SJCRH30 (cell line): Measurements from ENCODE around the gene DNAJB7. TPM values are rescaled to one million over a fixed set of nuclear protein-coding genes. Genes with fewer than 3 reads are reported as not detected.
"Not testable (repeated sequence)": the region's sequence is repeated elsewhere in the genome, so short reads cannot be mapped to it uniquely, and the experiment has no call there.

Experiments used
- DNase-seq, 2 experiments: peaks; one replicate each; pipeline ENCODE4 v3.0.0-alpha.2; 2015 to 2020
- H3K27ac ChIP-seq: fragments of 250-450 bp; sonication (Bioruptor Pico); 2 replicates; pipeline ENCODE4 v1.5.1; 2020; ENCODE audit warnings: mild to moderate bottlenecking, moderate library complexity
- H3K27me3 ChIP-seq: fragments of 250-450 bp; sonication (Bioruptor Pico); 2 replicates; pipeline ENCODE4 v1.5.1; 2020; ENCODE audit warnings: mild to moderate bottlenecking, moderate library complexity
- H3K36me3 ChIP-seq: fragments of 250-450 bp; sonication (Bioruptor Pico); 2 replicates; pipeline ENCODE4 v1.5.1; 2020; ENCODE audit warnings: mild to moderate bottlenecking, moderate library complexity
- H3K4me1 ChIP-seq: fragments of 250-450 bp; sonication (Bioruptor Pico); 2 replicates; pipeline ENCODE4 v1.5.1; 2020; ENCODE audit warnings: mild to moderate bottlenecking, moderate library complexity
- H3K4me3 ChIP-seq: fragments of 250-450 bp; sonication (Bioruptor Pico); 2 replicates; pipeline ENCODE4 v1.5.1; 2020; ENCODE audit warnings: mild to moderate bottlenecking, moderate library complexity
- H3K9me3 ChIP-seq: fragments of 250-450 bp; sonication (Bioruptor Pico); replicated peaks from 2 replicates; pipeline ENCODE4 v1.5.1; 2020; ENCODE audit warnings: mild to moderate bottlenecking, moderate library complexity
- total RNA-seq: library from RNA; depleted of rRNA; stranded (reverse); fragments of >200 nt; shearing (Covaris generic); gene quantifications from 2 replicates; pipeline ENCODE4 v1.2.3, GENCODE V29; 2014

Gene DNAJB7
- total RNA-seq, 1 experiment from 2014 or later: not detected

DNA sequence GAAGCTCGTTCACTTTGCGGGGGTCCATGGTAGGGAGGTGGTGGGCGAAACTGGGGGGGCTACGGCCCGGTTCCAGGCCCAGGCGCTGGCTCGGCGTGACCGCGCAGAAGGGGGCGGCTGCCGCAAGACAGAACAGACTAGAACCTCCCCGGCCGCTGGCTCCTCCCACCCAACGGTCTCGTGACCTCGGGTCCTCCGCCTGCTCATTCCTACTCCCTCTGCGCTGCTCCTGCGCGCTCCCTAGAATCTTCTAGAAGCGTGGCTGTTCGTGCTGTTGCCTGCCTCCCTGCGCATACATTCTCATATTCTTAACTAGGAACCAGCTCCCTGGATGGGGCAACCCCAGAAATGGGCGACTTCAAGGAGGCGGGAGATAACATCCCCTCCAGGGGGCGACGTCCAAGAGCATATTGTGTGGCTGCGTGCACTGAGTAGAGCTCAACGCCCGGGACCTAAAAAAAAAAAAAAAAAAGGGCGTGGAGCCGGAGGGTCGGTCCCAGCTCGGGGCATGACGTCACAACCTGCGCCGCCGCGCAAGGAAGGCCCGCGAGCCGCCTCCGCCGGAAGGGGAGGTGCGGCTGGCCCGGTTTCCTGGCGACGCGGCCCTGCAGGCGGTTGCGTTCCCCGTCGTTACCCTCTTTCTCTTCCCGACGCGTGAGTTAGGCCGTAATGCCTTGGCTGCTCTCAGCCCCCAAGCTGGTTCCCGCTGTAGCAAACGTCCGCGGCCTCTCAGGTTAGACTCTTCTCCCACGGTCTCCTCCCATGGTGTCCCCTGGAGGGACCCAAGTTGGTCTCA lies 5.2 kb downstream of the DNAJB7 start, which contains the start of the genes ST13 and XPNPEP3:
TSS of gene ST13 (minus strand) at position 127 of the 796 bp plus-strand sequence. CDS start at position 28, 99 bp downstream.
TSS of gene XPNPEP3 (plus strand) at position 636 of the 796 bp plus-strand sequence. CDS start at position 670, 34 bp downstream.
- DNase-seq: peak; percentile 97
- Histone ChIP-seq H3K36me3 (peaks cover 5% of the 10 kb centered on the region), H3K4me3 (peak within 1 kb of the TSS; percentile 81), H3K4me1 (peaks cover 6% of the 10 kb centered on the region; the same call in 1 of the 2 replicates), H3K9me3 (no peaks in the 10 kb centered on the region), H3K27me3 (no peaks in the 10 kb centered on the region), H3K27ac (peak within 1 kb of the TSS; percentile 99)

DNA sequence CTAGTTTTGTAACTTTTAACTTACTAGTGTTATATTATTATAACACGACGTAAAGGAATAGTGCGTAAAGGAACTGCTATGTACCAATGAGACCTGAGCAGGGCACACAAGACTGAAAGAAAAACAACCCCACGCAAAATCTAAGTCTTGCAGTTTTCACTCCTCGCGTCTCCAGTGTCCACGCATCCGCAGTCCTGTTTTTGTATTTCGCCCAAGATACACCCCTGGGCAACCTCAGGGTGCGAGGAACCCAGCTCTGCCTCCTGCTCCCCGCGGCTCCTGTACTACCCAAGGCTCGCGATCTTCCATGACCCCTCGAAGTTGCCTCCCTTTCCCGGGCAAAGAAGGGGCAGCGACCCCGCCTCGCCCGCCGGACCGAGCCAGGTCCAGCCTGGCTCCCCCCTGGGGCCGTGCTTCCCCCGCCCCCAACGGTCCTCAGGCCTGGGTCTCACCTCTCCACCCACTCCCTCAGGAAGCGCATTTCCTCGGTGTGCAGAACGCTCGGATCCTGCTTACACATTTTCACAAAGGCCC lies 5.9 kb downstream of the DNAJB7 start:
- peak overlapping the region; percentile 99 for H3K27ac ChIP-seq
- peaks cover 6% of the 10 kb centered on the region; the same call in 1 of the 2 replicates for H3K4me1 ChIP-seq
- peak; percentile 35 to 49 for DNase-seq
- no peaks in the 10 kb centered on the region for H3K9me3 ChIP-seq
- H3K36me3 ChIP-seq: peaks cover 5% of the 10 kb centered on the region; the same call in 1 of the 2 replicates
- peak overlapping the region; percentile 81 for H3K4me3 ChIP-seq
- no peaks in the 10 kb centered on the region for H3K27me3 ChIP-seq

DNA sequence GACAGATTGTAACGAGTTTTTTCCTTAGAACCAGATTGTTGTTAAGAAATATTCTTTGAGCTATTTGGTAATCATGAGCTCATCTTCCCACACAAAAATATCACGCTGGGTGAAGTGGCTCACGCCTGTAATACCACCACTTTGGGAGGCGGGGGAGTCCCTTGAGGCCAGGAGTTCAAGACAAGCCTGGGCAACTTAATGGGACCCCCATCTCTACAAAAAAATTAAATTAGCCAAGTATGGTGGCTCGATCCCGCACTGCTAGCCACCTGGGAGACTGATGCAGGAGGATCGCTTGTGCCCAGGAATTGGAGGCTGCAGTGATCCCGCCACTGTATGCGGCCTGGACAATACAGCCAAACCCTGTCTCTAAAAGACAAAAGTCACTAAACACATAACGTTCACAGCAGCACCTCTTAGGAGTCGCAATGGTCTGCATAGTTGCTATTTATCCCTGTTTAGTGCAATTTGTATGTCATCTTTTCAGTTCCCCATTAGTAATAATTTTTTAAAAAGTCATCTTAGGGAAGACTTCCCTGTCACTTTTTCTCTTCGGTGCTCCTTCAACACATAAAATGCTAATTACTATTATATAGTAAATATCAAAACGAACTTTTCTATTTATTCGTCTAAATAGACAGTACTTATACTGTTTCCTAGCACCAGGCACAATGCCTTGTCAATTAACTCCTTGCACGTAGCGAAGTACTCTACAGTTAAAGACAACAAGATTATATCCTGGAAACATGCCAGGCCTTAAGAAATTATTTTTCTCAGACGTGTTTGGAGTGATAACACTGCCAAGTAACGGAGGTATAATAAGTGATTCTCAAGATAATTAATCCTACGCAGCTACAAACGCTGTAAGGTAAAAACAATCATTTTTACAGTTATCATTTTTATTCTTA lies 6.6 kb downstream of the DNAJB7 start:
- Histone ChIP-seq H3K27me3 (no peaks in the 10 kb centered on the region), H3K4me1 (peaks cover 6% of the 10 kb centered on the region; the same call in 1 of the 2 replicates), H3K9me3 (no peaks in the 10 kb centered on the region), H3K36me3 (peaks cover 5% of the 10 kb centered on the region), H3K27ac (peak overlapping the region; percentile 99; the same call in 1 of the 2 replicates), H3K4me3 (peak overlapping the region; percentile 81)
- DNase-seq: peak in 1 of 2 experiments; percentile 5

DNA sequence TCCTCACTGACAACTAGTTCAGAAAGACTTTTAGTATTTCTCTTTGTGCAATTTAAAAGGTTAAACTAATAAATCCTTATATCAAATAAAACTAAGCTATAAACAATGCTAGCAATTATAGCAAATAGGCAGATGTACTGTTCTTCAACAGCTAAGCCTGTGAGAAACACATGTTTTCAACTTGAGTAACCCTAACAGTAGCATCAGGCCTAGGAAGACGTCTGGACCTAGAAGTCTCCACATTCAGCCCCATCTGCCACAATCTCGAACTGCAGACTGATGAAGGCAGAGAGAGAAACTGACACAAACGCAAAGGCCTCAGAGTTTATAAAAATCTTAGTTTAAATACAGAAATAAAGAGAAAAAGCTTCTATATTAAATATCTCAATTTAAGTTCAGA lies 8.0 kb downstream of the DNAJB7 start:
- no peak overlapping the region for H3K27ac ChIP-seq
- H3K4me1 ChIP-seq: peaks cover 6% of the 10 kb centered on the region; the same call in 1 of the 2 replicates
- no peaks in the 10 kb centered on the region for H3K9me3 ChIP-seq
- H3K27me3 ChIP-seq: no peaks in the 10 kb centered on the region
- peak in 1 of 2 experiments; percentile 4 for DNase-seq
- no peak overlapping the region for H3K4me3 ChIP-seq
- H3K36me3 ChIP-seq: peaks cover 16% of the 10 kb centered on the region

DNA sequence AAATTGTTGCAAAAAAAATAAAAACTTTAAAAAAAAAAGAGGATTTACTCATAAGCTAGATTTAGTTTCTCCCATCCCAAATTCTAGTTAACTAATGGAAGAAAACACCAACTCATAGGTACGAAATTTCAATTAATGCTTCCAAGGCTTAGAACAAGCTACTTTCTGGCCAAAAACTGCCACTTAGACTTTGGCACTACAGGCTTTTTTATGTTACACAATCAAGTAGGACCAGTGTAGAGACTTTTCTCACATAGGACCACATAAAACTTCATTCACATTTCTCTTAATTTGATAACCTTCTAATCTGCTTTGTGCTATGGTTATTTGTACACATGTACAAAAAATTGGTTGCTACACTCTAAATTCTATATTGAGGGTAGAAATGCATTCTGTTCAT lies 8.6 kb downstream of the DNAJB7 start:
- DNase-seq: no peak
- Histone ChIP-seq H3K36me3 (peaks cover 23% of the 10 kb centered on the region), H3K27ac (no peak overlapping the region), H3K27me3 (no peaks in the 10 kb centered on the region), H3K4me1 (peaks cover 6% of the 10 kb centered on the region; the same call in 1 of the 2 replicates), H3K4me3 (no peak overlapping the region), H3K9me3 (no peaks in the 10 kb centered on the region)

DNA sequence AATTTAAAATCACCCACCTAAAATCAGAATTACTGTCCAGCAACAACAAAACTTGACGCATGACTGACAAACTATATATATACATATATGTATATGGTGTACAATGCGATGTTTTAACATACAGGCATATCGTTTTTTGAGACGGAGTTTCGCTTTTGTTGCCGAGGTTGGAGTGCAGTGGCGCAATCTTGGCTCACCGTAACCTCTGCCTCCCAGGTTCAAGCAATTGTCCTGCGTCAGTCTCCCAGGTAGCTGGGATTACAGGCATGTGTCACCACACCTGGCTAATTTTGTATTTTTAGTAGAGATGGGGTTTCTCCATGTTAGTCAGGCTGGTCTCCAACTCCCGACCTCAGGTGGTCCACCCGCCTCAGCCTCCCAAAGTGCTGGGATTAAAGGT lies 16.1 kb downstream of the DNAJB7 start:
- H3K27ac ChIP-seq, H3K4me1 ChIP-seq, H3K27me3 ChIP-seq, H3K4me3 ChIP-seq, H3K9me3 ChIP-seq, DNase-seq: not testable (repeated sequence)
- peaks cover 75% of the 10 kb centered on the region for H3K36me3 ChIP-seq

DNA sequence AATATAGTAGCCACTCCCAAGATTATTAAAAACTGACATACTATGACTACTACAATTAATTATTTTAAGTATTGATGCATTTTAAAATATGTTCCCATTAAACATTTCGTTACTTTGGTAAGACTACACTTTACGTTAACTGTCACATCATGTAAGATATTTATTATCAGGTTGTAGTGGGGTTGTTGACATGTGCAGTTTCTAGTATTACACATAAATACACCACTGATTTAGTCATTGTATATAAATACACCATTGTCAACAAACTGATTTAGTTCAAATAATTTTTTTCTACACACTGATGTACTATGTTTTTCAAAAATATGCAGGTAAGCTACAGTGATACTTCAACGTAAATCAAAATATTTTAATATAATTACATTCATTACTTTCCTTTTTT lies 17.0 kb downstream of the DNAJB7 start:
- Histone ChIP-seq H3K4me3 (no peak overlapping the region), H3K4me1 (0 out of 2 replicates have a peak, but pooled peaks cover 3% of the 10 kb centered on the region), H3K36me3 (peaks cover 81% of the 10 kb centered on the region), H3K27me3 (no peaks in the 10 kb centered on the region), H3K9me3 (no peaks in the 10 kb centered on the region), H3K27ac (no peak overlapping the region)
- DNase-seq: no peak

DNA sequence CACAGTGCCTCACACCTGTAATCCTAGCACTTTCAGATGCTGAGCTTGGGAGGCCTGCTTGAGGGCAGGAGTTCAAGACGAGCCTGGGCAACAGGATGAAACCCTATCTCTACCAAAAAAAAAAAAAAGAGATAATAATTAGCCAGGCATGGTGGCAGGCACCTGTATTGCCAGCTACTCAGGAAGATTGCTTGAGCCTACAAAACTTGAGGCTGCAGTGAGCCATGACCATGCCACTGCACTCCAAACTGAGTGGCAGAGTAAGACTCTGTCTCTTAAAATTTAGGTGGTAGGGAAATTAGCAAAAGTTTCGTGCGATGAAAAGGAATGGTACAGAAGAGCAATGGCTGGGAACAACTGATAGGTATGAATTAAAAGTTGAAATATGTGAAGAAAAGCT lies 23.4 kb downstream of the DNAJB7 start:
- no peak overlapping the region for H3K4me3 ChIP-seq
- no peaks in the 10 kb centered on the region for H3K27me3 ChIP-seq
- H3K9me3 ChIP-seq: no peaks in the 10 kb centered on the region
- peaks cover 65% of the 10 kb centered on the region for H3K36me3 ChIP-seq
- no peaks in the 10 kb centered on the region for H3K4me1 ChIP-seq
- no peak overlapping the region for H3K27ac ChIP-seq
- no peak for DNase-seq

DNA sequence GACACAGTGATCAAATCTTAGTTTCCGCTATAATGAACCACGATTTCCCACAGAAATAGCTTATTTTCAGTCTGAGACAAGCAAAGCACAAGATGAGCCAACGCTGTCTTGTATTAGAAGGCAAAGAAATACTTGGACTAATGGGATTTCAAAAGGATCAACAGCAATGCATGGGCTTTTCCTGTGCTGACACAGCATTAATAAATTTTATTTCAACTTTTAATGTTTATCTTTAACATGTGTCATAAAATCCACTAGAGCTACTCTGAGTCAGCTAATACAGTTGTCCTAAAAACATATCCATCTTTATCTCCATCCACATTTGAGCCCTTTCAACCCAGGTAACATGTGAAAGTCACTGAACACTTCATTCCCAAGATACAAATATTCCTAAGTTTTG lies 27.3 kb downstream of the DNAJB7 start:
- Histone ChIP-seq H3K4me3 (no peak overlapping the region), H3K4me1 (no peaks in the 10 kb centered on the region), H3K27me3 (no peaks in the 10 kb centered on the region), H3K36me3 (peaks cover 58% of the 10 kb centered on the region), H3K27ac (no peak overlapping the region), H3K9me3 (no peaks in the 10 kb centered on the region)
- DNase-seq: no peak

DNA sequence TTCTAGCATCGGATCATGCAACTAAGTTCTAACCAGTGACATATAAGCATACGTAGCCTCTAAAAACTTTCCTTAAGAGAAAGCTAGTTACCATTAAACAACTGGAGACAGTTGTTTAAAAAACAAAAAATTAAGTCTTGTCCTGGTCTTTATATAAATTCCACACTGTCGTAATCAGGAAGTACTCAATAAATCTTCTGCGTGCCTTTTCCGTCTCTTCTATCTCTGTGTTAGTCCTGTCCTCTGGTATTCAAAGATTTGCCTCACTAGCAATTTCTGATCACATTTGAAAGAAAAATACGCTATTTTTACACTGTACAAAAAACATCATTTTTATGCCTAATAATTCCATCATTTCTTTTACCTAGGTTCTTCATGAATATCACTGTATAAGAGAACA lies 32.8 kb downstream of the DNAJB7 start:
- DNase-seq: no peak
- Histone ChIP-seq H3K4me1 (no peaks in the 10 kb centered on the region), H3K36me3 (peaks cover 63% of the 10 kb centered on the region)

DNA sequence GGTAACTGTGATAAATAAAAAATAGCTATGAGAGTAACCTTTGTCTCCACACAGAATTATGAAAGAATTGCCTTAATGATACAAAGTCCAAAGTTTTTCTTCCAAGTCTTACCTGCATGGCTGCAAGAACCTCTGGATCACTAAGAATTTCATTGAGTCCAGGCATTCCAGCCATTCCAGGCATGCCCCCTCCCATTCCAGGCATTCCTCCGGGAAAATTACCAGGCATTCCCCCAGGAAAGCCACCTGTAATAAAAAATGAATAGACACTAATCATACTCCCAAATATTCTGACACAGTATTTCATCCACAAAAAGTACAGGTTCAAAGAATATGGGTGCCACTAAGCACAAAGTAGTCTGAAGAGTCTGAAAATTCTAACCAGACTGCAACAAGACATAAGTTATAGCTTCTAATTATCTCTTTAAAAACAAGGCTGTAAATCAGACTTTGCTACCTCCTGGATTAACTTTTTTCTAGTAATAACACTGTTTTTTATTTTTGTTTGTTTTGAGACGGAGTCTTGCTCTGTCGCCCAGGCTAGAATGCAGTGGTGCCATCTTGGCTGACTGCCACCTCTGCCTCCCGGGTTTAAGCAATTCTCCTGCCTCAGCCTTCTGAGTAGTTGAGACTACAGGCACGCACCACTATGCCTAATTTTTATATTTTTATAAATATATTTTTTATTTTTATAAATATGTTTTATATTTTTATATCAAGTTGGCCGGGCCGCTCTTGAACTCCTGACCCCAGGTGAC lies 34.8 kb downstream of the DNAJB7 start:
- Histone ChIP-seq H3K27ac (no peak overlapping the region), H3K27me3 (no peaks in the 10 kb centered on the region), H3K4me1 (no peaks in the 10 kb centered on the region), H3K4me3 (no peak overlapping the region), H3K36me3 (peaks cover 67% of the 10 kb centered on the region), H3K9me3 (no peaks in the 10 kb centered on the region)
- no peak for DNase-seq

More for the DNA sequence above, 32.8 kb downstream of the DNAJB7 start:
- Histone ChIP-seq H3K27me3 (no peaks in the 10 kb centered on the region), H3K27ac (no peak overlapping the region), H3K4me3 (no peak overlapping the region), H3K9me3 (no peaks in the 10 kb centered on the region)

DNA sequence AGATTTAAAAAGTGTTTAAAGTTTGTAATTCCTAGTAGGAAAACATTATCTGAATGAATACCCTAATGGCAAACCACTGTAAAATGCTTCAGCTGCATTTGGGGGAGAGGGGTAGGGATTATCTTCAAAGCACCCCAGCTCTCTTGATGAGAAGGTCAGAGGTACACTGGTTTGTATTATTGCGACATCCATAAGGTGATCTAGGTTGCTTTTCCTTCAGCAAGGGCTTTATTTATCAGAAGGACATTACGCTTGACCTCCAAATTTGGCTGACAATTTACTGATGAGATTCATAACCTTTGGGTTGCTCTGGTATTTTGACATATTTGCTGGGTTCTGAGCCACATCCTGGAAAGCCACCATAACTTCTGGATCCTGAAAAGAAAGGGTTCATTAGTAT lies 35.6 kb downstream of the DNAJB7 start:
- H3K4me1 ChIP-seq, H3K27ac ChIP-seq, DNase-seq, H3K4me3 ChIP-seq, H3K27me3 ChIP-seq, H3K9me3 ChIP-seq: not testable (repeated sequence)
- peaks cover 65% of the 10 kb centered on the region for H3K36me3 ChIP-seq

DNA sequence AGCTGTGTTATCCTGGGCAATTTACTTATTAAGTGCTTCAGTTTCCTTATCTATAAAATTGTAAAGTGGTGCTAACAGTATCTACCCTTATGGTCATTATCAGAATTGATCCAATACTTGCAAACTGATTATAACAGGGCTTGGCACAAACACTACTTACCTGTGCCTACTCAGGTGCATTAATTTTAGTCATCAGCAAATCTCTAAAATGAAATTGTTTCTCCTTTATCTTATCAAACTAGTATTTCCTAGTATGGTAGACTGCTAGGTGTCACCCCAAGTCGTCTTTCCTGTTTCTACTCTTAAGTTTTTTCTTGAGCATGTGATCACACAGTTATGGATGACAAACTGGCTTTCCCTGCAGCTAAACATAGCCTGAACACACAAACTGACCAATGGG lies 38.5 kb downstream of the DNAJB7 start:
- Histone ChIP-seq H3K27me3 (no peaks in the 10 kb centered on the region), H3K36me3 (peaks cover 37% of the 10 kb centered on the region), H3K9me3 (no peaks in the 10 kb centered on the region), H3K4me1 (peaks cover 3% of the 10 kb centered on the region), H3K27ac (no peak overlapping the region), H3K4me3 (no peak overlapping the region)
- no peak for DNase-seq

DNA sequence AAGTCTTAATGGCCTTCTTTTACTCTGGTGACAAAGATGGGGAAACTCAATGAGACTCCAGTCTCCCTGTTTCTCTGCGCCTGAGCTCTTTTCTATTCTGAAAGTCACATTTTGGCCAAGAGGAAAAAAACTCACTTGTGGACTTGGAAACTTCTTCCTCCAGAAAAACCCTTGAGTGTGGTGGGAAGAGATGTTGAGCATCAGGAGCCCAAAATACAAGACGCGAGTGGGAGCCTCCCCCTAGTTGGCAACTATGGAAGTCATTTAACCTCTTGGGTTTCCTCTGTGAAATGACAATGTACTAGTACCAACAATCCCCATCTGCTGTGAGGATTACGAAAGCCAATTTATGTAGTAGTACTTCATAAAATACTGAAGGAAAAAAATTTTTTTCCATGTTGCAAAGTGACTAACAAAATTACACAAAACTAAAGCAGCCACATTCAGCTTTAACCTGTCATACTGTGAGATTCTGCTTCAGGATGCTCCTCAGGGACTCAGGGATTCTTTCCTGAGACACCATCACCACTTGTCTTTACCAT lies 42.2 kb downstream of the DNAJB7 start:
- Histone ChIP-seq H3K4me3 (peak overlapping the region; percentile 99), H3K27me3 (no peaks in the 10 kb centered on the region), H3K36me3 (peaks cover 16% of the 10 kb centered on the region), H3K9me3 (no peaks in the 10 kb centered on the region), H3K4me1 (peaks cover 8% of the 10 kb centered on the region), H3K27ac (peak overlapping the region; percentile 24; the same call in 1 of the 2 replicates)
- DNase-seq: peak in 1 of 2 experiments; percentile 8
